ENCODE results near the gene XRCC1. TPM values are rescaled to one million over a fixed set of nuclear protein-coding genes. Genes with fewer than 3 reads are reported as not detected.

Gene XRCC1
- total and polyA plus RNA-seq, 2 experiments from 2014 or later = 35.3 to 49.5 TPM

GRCh38 chr19:43606569-43607229, 31.4 kb upstream of the XRCC1 start:
- no peak overlapping the region for H3K4me2 ChIP-seq
- no peaks in the 10 kb centered on the region for H3K36me3 ChIP-seq (ENCODE audit: insufficient read depth)
- H3K79me2 ChIP-seq (replicated peaks; ENCODE audit: insufficient read depth) = no peaks in the 10 kb centered on the region
- DNase-seq (ENCODE audit: low spot score) (no peak), ATAC-seq (no peak)
- H3K4me1 ChIP-seq (ENCODE audit: insufficient read depth) = no peaks in the 10 kb centered on the region
- Mint-ChIP-seq H3K27me3 (ENCODE audit: insufficient read depth, low read depth, poor library complexity) (peaks cover 6% of the 10 kb centered on the region), H3K27ac (no peak overlapping the region), H3K36me3 (ENCODE audit: low read depth) (peaks cover 9% of the 10 kb centered on the region), H3K9me3 (no peaks in the 10 kb centered on the region; the same call in 1 of the 3 replicates), H3K4me3 (no peak overlapping the region), H3K4me1 (peaks cover 9% of the 10 kb centered on the region)
- H3K27ac ChIP-seq (ENCODE audit: low read depth) = no peak overlapping the region
- no peak overlapping the region for H2AFZ ChIP-seq
- no peaks in the 10 kb centered on the region; the same call in 1 of the 2 replicates for H4K20me1 ChIP-seq (replicated peaks; ENCODE audit: insufficient read depth)
- H3K9me2 ChIP-seq (ENCODE audit: insufficient read depth) = no peaks in the 10 kb centered on the region
- no peaks in the 10 kb centered on the region for H3K27me3 ChIP-seq (ENCODE audit: insufficient read depth)
- TF ChIP-seq NANOG (IDR thresholded peaks at IDR 0.05; ENCODE audit: borderline replicate concordance) (no peak), STAT1 (IDR thresholded peaks at IDR 0.05; ENCODE audit: unreplicated experiment) (no peak), CTCF (conservative IDR thresholded peaks at IDR 0.05; ENCODE audit: low read depth in 2 of 2) (no peak), ZNF462 (CRISPR knock-in tag; IDR thresholded peaks at IDR 0.05) (no peak), ZNF331 (CRISPR knock-in tag; IDR thresholded peaks at IDR 0.05; ENCODE audit: low read depth) (no peak), ZNF114 (CRISPR knock-in tag; IDR thresholded peaks at IDR 0.05) (no peak), JUNB (IDR thresholded peaks at IDR 0.05; ENCODE audit: unreplicated experiment) (no peak), REST (IDR thresholded peaks at IDR 0.05; ENCODE audit: unreplicated experiment) (no peak), ETS1 (IDR thresholded peaks at IDR 0.05) (no peak), POLR2AphosphoS5 (IDR thresholded peaks at IDR 0.05; ENCODE audit: low read depth) (no peak), CREB1 (CRISPR knock-in tag; IDR thresholded peaks at IDR 0.05; ENCODE audit: low read depth) (no peak), EZH2phosphoT487 (IDR thresholded peaks at IDR 0.05; ENCODE audit: unreplicated experiment) (no peak), EZH2 (IDR thresholded peaks at IDR 0.05; ENCODE audit: low read depth, unreplicated experiment) (no peak)
- no peaks in the 10 kb centered on the region for H3F3A ChIP-seq (replicated peaks; ENCODE audit: low read depth)
- H3K4me3 ChIP-seq = no peak overlapping the region
